ENCODE measurements around the gene CLSTN2.

DNA sequence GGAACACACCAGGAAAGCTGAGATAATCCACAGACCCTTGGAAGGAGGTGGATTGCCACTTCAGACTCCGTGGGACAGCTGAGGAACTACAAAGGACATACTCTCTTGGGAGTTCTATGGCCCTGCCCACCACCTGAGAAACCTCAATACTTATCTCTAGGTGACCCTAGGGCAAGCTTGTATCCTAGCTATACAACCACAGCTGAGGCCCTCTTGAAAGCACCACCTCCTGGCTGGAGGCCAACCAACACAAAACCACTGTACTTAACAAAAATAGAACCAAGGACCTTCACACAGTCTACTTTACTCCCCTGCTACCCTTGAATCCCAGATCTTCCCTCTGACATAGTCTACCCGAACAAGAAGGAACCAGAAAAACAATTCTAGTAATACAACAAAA, 682.1 kb downstream of the CLSTN2 start:
- TF ChIP-seq EP300 (IDR thresholded peaks at IDR 0.05; ENCODE audit: borderline replicate concordance in 1 of 2, low read depth in 2 of 2, low read length in 2 of 2) (no peak), JUN (IDR thresholded peaks at IDR 0.05; ENCODE audit: low read depth, low read length) (no peak), RAD21 (IDR thresholded peaks at IDR 0.05 in 1 of 2, conservative IDR thresholded peaks at IDR 0.05 in 1 of 2; ENCODE audit: low read depth in 2 of 2, low read length in 2 of 2) (no peak), CREB1 (IDR thresholded peaks at IDR 0.05) (no peak), CEBPB (IDR thresholded peaks at IDR 0.05; ENCODE audit: low read depth, low read length) (no peak), YY1 (IDR thresholded peaks at IDR 0.05; ENCODE audit: low read depth, low read length) (no peak), POLR2A (IDR thresholded peaks at IDR 0.05; ENCODE audit: control extremely low read depth in 1 of 2, low read depth in 2 of 2, low read length in 2 of 2) (no peak), CHD2 (IDR thresholded peaks at IDR 0.05; ENCODE audit: low read length) (no peak), GABPA (IDR thresholded peaks at IDR 0.05; ENCODE audit: borderline replicate concordance, insufficient read depth, low read length) (no peak), MAFK (IDR thresholded peaks at IDR 0.05; ENCODE audit: low read depth, low read length) (no peak), POLR2AphosphoS5 (IDR thresholded peaks at IDR 0.05; ENCODE audit: low read depth, low read length) (no peak)
- TF ChIP-seq, protein P1, sequence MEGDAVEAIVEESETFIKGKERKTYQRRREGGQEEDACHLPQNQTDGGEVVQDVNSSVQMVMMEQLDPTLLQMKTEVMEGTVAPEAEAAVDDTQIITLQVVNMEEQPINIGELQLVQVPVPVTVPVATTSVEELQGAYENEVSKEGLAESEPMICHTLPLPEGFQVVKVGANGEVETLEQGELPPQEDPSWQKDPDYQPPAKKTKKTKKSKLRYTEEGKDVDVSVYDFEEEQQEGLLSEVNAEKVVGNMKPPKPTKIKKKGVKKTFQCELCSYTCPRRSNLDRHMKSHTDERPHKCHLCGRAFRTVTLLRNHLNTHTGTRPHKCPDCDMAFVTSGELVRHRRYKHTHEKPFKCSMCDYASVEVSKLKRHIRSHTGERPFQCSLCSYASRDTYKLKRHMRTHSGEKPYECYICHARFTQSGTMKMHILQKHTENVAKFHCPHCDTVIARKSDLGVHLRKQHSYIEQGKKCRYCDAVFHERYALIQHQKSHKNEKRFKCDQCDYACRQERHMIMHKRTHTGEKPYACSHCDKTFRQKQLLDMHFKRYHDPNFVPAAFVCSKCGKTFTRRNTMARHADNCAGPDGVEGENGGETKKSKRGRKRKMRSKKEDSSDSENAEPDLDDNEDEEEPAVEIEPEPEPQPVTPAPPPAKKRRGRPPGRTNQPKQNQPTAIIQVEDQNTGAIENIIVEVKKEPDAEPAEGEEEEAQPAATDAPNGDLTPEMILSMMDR (IDR thresholded peaks at IDR 0.05; ENCODE audit: control extremely low read depth in 1 of 3, insufficient read depth in 1 of 3, low read depth in 1 of 3, low read length in 3 of 3): no peak

Measured in H1 (cell line).